Hematopoietic multipotent progenitor cell treated with erythropoietin and hydrocortisone succinate and interleukin-3 and kit ligand, for 4 days (in vitro differentiated cells): ENCODE measurements around the gene EEF1AKMT3.

Experiments
- DNase-seq: peaks from one replicate; pipeline ENCODE4 v3.0.0-alpha.2; 2015

EEF1AKMT3 gene

GRCh38 chr12:57821474-57822214 lies 49.2 kb downstream of the EEF1AKMT3 start:
- DNase-seq: no peak

- no peak for DNase-seq
These were observed 50.1 kb downstream of the EEF1AKMT3 start for GRCh38 chr12:57822392-57823130.

GRCh38 chr12:57823131-57823907 lies 50.9 kb downstream of the EEF1AKMT3 start:
- no peak for DNase-seq

- DNase-seq: no peak
These were observed 51.7 kb downstream of the EEF1AKMT3 start for GRCh38 chr12:57823908-57824640.

GRCh38 chr12:57825451-57825850 lies 53.0 kb downstream of the EEF1AKMT3 start:
- DNase-seq: no peak

- no peak for DNase-seq
These were observed 54.0 kb downstream of the EEF1AKMT3 start for GRCh38 chr12:57826400-57826799.

GRCh38 chr12:57826966-57827365 lies 54.6 kb downstream of the EEF1AKMT3 start:
- DNase-seq: no peak

GRCh38 chr12:57829025-57829777 lies 56.8 kb downstream of the EEF1AKMT3 start:
- no peak for DNase-seq

GRCh38 chr12:57830393-57830792 lies 58.0 kb downstream of the EEF1AKMT3 start:
- no peak for DNase-seq
